ENCODE measurements around the gene CCDC63.

CCDC63 gene

DNA sequence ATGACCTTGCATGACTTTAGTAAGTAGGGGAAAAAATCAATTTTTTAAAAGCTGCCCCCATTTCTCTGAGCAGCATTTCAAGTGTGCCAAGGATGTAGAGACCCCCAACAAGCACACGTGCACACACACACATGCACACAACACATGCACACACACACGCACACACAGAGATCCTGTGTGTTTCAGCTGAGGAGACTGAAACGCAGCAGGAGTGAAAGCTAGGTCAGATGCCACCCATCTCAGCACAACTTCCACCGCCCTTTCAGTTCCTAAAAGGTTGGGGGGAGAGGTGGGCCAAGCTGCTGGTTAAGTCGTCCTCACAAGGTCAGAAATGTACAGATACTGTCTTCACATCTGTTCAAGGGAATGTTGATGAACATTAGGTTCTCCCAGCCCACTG, 59.7 kb downstream of the CCDC63 start:
- DNase-seq (ENCODE audit: low read depth): no peak
- no peak overlapping the region for H3K4me3 ChIP-seq (ENCODE audit: low read depth, low read length)
- TF ChIP-seq, protein P1, sequence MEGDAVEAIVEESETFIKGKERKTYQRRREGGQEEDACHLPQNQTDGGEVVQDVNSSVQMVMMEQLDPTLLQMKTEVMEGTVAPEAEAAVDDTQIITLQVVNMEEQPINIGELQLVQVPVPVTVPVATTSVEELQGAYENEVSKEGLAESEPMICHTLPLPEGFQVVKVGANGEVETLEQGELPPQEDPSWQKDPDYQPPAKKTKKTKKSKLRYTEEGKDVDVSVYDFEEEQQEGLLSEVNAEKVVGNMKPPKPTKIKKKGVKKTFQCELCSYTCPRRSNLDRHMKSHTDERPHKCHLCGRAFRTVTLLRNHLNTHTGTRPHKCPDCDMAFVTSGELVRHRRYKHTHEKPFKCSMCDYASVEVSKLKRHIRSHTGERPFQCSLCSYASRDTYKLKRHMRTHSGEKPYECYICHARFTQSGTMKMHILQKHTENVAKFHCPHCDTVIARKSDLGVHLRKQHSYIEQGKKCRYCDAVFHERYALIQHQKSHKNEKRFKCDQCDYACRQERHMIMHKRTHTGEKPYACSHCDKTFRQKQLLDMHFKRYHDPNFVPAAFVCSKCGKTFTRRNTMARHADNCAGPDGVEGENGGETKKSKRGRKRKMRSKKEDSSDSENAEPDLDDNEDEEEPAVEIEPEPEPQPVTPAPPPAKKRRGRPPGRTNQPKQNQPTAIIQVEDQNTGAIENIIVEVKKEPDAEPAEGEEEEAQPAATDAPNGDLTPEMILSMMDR (IDR thresholded peaks at IDR 0.05; ENCODE audit: control insufficient read depth, extremely low read depth, insufficient read depth): no peak

- TF ChIP-seq, protein P1 (IDR thresholded peaks at IDR 0.05; ENCODE audit: control insufficient read depth, extremely low read depth, insufficient read depth): no peak
- no peak for DNase-seq (ENCODE audit: low read depth)
- H3K4me3 ChIP-seq (ENCODE audit: low read depth, low read length): no peak overlapping the region
Observed at GRCh38 chr12:110906985-110907384, 60.2 kb downstream of the CCDC63 start.

DNA sequence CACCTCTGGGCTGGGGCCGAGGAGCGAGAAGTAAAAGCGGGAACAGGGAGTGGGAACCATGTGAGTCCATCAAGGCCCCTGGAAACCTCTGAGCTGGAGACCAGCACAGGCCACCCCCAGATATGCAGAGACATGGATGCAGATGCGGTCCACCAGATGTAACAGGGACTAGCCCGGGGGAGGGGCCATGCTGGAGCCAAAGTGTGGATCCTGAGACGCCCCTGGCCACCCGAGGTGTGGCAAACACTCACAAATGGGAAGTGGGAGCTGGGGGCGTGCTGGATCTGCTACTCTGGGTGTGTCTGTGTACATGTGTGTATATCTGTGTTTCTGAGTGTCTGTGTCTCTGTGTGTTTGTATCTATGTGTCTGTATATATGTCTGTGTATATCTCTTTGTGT, 60.8 kb downstream of the CCDC63 start:
- DNase-seq (ENCODE audit: low read depth): no peak
- TF ChIP-seq, protein P1 (IDR thresholded peaks at IDR 0.05; ENCODE audit: control insufficient read depth, extremely low read depth, insufficient read depth): no peak
- H3K4me3 ChIP-seq (ENCODE audit: low read depth, low read length): no peak overlapping the region

DNA sequence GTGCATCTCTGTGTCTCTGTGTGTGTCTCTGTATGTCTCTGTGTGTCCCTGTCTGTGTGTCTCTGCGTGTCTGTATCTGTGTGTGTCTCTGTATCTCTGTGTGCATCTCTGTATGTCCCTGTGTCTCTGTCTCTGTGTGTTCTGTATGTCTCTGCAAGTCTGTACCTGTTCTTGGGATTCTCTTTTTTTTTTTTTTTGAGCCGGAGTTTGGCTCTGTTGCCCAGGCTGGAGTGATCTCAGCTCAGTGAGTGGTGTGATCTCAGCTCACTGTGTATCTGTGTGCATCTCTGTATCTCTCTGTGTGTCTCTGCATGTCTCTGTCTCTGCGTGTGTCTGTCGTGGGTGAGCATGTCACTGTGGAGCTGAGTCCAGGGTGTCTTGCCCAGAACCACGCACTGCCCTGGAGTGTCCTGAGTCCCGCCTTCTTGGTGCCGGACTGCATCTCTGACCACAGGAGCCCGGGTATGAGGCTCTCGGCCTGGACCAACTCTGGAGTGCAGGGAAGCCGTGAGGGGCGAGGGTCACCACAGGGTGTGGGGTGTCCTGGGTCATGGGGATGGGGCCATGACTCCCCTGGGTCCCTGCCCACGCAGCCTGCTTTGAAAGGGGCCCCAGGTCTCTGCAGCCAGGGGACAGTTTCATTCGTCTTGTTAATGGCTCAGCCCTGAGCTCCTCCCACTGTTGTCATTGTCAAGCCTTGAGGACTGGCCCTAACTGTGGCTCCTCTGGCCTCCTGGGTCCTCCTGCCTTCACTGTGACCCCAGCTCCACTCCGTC, 61.8 kb downstream of the CCDC63 start:
- no peak for DNase-seq (ENCODE audit: low read depth)

DNA sequence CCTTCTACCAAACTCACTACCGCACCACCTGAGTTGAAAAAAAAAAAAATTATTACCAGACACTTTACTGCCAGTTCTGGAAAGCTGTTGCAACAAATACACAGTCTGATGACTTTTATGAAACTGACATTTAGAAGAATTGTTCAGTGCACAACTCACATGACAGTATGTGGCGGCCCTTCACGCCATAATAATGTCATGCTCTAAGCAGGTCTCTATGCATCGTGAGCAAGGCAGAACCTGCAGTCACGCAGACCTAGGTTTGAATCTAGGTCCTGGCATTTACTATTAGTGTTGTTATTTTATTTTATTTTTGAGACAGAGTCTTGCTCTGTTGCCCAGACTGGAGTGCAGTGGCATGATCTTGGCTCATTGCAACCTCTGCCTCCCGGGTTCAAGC, 65.5 kb downstream of the CCDC63 start:
- H3K4me3 ChIP-seq (ENCODE audit: low read depth, low read length): no peak overlapping the region
- no peak for DNase-seq (ENCODE audit: low read depth)
- TF ChIP-seq, protein P1 (IDR thresholded peaks at IDR 0.05; ENCODE audit: control insufficient read depth, extremely low read depth, insufficient read depth): no peak

More for the DNA sequence above, 61.8 kb downstream of the CCDC63 start:
- TF ChIP-seq, protein P1 (IDR thresholded peaks at IDR 0.05; ENCODE audit: control insufficient read depth, extremely low read depth, insufficient read depth): no peak
- no peak overlapping the region for H3K4me3 ChIP-seq (ENCODE audit: low read depth, low read length)

GRCh38 chr12:110913119-110914056, 66.6 kb downstream of the CCDC63 start:
- TF ChIP-seq, protein P1 (IDR thresholded peaks at IDR 0.05; ENCODE audit: control insufficient read depth, extremely low read depth, insufficient read depth): no peak
- no peak for DNase-seq (ENCODE audit: low read depth)
- no peak overlapping the region for H3K4me3 ChIP-seq (ENCODE audit: low read depth, low read length)

Measured in LNCaP clone FGC (cell line).